Loucy (cell line): ENCODE data around the gene PRKCZ.

ENCODE experiments used
- EZH2phosphoT487 ChIP-seq: fragments of 200-600 bp; IDR thresholded peaks from 2 replicates; pipeline ENCODE4 v1.6.1; 2018; ENCODE audit warnings: antibody characterized with exemption, mild to moderate bottlenecking, moderate library complexity, borderline replicate concordance
- TF ChIP-seq, protein P1 (sequence below): fragments of 200-600 bp; sonication (generic); conservative IDR thresholded peaks from 2 replicates; pipeline ENCODE4 v1.5.1; 2014; ENCODE audit warnings: mild to moderate bottlenecking, antibody characterized with exemption, low read length

GRCh38 chr1:2104621-2105427 lies 54.6 kb downstream of the PRKCZ start:
- TF ChIP-seq, protein P1, sequence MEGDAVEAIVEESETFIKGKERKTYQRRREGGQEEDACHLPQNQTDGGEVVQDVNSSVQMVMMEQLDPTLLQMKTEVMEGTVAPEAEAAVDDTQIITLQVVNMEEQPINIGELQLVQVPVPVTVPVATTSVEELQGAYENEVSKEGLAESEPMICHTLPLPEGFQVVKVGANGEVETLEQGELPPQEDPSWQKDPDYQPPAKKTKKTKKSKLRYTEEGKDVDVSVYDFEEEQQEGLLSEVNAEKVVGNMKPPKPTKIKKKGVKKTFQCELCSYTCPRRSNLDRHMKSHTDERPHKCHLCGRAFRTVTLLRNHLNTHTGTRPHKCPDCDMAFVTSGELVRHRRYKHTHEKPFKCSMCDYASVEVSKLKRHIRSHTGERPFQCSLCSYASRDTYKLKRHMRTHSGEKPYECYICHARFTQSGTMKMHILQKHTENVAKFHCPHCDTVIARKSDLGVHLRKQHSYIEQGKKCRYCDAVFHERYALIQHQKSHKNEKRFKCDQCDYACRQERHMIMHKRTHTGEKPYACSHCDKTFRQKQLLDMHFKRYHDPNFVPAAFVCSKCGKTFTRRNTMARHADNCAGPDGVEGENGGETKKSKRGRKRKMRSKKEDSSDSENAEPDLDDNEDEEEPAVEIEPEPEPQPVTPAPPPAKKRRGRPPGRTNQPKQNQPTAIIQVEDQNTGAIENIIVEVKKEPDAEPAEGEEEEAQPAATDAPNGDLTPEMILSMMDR = no peak
- no peak for TF ChIP-seq EZH2phosphoT487
